Activated naive CD8-positive, alpha-beta T cell treated with anti-CD3 and anti-CD28 coated beads for 36 hours (primary cell): ENCODE data around the gene TRIM14. TPM values are rescaled to one million over a fixed set of nuclear protein-coding genes. Genes with fewer than 3 reads are reported as not detected.

Experiments used
- DNase-seq: peaks from one replicate; pipeline ENCODE4 v3.0.0; 2021
- H3K27ac Mint-ChIP-seq: one replicate; pipeline ENCODE4 v1.8.0; 2022; ENCODE audit warnings: mild to moderate bottlenecking, moderate library complexity, mixed read lengths
- H3K27me3 Mint-ChIP-seq: one replicate; pipeline ENCODE4 v1.8.0; 2022; ENCODE audit warnings: mild to moderate bottlenecking, mixed read lengths
- H3K36me3 Mint-ChIP-seq: one replicate; pipeline ENCODE4 v1.8.0; 2021; ENCODE audit warnings: mild to moderate bottlenecking, mixed read lengths
- H3K4me1 Mint-ChIP-seq: one replicate; pipeline ENCODE4 v1.8.0; 2021; ENCODE audit warnings: mixed read lengths
- H3K4me3 Mint-ChIP-seq: one replicate; pipeline ENCODE4 v1.8.0; 2022; ENCODE audit warnings: mild to moderate bottlenecking, moderate library complexity, mixed read lengths
- H3K9me3 Mint-ChIP-seq: one replicate; pipeline ENCODE4 v1.8.0; 2022; ENCODE audit warnings: mixed read lengths
- total RNA-seq, 2 experiments: library from RNA; stranded (reverse); gene quantifications; one replicate each; pipeline ENCODE4 v1.2.3, GENCODE V29; 2021

The TRIM14 gene
- total RNA-seq, 2 experiments from 2014 or later = 45.2 to 47.4 TPM

DNA sequence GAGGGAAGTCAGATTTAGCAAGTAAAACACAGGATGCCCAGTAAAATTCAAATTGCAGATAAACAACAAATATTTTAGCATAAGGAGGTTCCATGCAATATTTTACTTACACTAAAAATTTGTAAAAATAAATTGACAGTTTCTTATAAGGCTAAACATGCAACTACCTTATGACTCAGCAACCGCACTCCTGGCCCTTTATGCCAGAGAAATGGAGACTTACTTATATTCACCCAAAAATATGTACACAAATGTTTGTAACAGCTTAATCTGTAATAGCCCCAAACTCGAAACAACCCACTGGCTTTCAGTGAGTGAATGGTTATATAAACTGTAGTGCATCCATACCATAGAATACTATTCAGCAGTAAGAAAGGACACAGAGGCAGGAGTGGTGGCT lies 28.6 kb upstream of the TRIM14 start:
- Mint-ChIP-seq H3K9me3 (no peaks in the 10 kb centered on the region), H3K27me3 (no peaks in the 10 kb centered on the region), H3K36me3 (no peaks in the 10 kb centered on the region), H3K27ac (no peak overlapping the region), H3K4me3 (no peak overlapping the region), H3K4me1 (no peaks in the 10 kb centered on the region)
- no peak for DNase-seq

DNA sequence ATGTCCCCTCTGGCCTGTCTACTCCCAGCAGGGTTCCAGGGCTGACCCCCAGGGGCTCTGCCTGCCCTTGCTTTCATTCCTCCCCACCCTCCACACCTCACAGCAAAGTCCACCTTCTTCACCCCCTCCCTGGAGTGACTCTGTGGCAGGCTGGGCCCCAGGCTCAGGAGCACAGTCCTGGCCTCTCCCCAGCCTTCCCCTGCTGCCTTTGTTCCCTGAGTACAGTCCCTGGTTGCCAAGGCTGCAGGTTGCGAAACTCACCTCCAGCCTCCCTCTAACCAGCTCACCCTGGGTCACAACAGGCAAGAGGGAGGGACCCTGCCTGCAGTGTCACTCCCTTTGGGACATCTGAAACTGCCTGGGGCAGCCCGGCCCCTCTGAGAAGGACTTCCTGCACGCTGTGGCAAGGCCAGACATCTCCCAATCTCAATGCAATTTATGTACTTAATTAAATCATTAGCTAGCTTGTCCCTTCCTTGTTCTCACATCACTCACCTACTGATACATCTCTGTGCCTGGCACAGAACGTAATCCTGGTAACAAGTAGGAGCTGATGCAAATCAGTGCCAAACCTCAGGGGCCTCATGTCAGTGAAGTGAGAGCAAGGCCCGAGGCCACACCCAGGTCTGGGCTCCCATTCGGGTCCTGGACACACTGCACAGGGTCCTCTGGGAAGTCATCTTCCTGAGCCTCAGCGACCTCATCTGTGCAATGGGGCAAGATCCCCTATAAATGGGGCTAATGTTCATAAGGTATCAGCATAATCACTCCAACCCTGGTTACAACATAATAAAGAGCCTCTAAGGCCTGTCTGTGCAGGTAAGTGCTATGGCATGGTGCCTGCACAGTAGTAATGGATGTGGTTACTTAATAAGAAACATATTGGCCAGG lies 27.3 kb upstream of the TRIM14 start:
- no peak overlapping the region for H3K4me3 Mint-ChIP-seq
- no peak for DNase-seq
- no peaks in the 10 kb centered on the region for H3K9me3 Mint-ChIP-seq
- no peaks in the 10 kb centered on the region for H3K36me3 Mint-ChIP-seq
- H3K27ac Mint-ChIP-seq = no peak overlapping the region
- H3K27me3 Mint-ChIP-seq = no peaks in the 10 kb centered on the region
- no peaks in the 10 kb centered on the region for H3K4me1 Mint-ChIP-seq

DNA sequence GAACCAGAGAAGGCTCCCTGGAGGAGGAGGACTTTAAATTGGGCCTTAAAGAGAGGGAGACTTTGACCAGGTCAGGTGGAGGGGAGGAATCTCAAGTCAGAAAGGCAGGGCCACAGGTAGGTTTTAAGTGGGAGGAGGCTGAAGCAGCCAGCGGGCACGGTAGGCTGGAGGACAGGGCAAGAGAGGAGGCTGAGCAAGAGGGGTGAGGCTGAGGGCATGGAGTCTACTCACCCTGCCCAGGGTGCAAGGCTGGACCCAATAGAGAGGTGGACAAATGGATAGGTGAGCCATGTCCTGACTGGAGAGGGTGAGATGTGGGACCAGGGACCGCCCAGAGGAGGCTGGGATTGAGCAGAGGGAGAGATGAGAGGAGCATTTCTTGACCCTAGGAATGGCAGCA lies 25.6 kb upstream of the TRIM14 start:
- no peak overlapping the region for H3K27ac Mint-ChIP-seq
- no peaks in the 10 kb centered on the region for H3K4me1 Mint-ChIP-seq
- H3K4me3 Mint-ChIP-seq = no peak overlapping the region
- DNase-seq = no peak
- H3K27me3 Mint-ChIP-seq = no peaks in the 10 kb centered on the region
- no peaks in the 10 kb centered on the region for H3K36me3 Mint-ChIP-seq
- no peaks in the 10 kb centered on the region for H3K9me3 Mint-ChIP-seq

DNA sequence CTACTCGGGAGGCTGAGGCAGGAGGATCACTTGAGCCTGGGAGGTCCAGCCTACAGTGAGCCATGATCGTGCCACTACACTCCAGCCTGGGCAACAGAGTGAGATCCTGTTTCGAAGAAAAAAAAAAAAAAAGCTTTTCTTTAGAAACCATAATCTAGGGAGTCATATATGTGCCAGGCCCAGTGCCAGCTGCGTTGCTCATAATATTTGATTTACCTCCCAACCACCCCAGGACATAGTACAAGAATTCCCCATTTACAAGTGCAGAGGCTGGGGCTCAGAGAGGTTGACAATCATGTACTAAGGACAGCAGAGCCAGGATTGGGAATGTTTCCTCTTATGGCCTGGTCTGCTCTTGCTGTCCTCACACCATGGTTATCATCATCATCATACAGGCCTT lies 25.1 kb upstream of the TRIM14 start:
- Mint-ChIP-seq H3K36me3 (no peaks in the 10 kb centered on the region), H3K4me1 (no peaks in the 10 kb centered on the region), H3K27me3 (no peaks in the 10 kb centered on the region), H3K4me3 (no peak overlapping the region), H3K9me3 (no peaks in the 10 kb centered on the region), H3K27ac (no peak overlapping the region)
- DNase-seq = no peak

DNA sequence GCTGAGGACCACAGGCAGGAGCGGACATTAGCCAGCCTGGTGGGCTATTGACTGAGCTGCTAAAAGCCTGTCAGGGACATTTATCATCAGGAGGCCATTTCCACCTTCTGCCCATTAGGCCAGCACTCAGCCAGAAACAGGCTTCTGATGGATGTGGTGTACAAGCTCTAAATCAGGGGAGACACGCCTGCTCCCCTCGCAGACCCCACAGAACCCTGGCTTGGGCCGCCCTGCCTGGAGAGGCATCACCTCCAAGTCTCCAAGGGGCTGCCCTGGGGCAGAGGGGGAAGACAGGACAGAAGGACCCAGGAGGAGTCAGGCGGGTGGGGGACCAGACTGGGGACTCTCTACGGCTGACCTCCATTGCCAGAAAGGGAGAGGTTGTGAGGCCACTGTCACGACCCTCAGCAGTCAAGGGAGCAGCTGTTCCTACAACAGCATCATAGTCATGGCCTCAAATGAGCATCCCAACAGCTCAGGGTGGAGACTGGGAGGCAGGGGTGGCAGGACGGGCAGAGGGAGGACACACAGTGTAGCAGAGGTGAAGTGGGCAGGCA lies 24.0 kb upstream of the TRIM14 start:
- H3K36me3 Mint-ChIP-seq = no peaks in the 10 kb centered on the region
- no peaks in the 10 kb centered on the region for H3K9me3 Mint-ChIP-seq
- H3K4me1 Mint-ChIP-seq = no peaks in the 10 kb centered on the region

DNA sequence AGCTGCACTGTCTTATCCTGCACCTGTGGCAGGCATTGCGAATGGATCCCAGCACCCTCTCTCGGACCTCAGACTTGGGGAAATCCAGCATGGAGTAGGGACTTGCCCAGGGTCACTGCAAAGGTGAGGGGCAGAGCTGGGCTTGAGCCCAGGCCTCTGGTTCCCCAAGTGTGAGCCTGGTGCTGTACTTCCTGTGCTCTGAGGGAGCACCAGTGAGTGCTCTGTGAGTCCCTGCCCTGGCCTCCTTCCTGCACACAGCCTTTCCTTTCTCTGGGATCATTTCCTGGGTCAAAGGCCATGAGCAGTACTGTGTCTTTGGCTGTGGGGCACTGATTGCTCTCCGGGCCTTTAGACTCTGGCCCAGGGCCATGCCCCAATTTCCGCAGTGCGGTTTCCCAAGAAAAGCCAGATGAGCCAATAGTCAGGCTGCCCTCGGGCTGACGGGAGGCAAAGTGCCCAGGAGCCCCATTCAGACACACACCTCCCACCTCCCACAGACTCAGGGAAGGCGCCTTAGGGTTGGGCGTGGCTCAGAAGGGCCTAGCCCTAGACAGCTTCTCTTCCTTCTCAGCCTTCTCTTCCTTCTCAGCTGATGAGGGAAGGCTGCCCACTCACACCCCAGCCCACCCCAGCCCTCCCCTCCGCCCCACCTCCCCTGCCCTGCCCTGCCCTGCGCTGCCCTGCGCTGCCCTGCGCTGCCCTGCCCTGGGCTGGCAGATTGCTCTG lies 23.3 kb upstream of the TRIM14 start:
- H3K27me3 Mint-ChIP-seq = no peaks in the 10 kb centered on the region
- H3K4me1 Mint-ChIP-seq = no peaks in the 10 kb centered on the region
- H3K27ac Mint-ChIP-seq = no peak overlapping the region
- DNase-seq = no peak
- H3K9me3 Mint-ChIP-seq = no peaks in the 10 kb centered on the region
- H3K36me3 Mint-ChIP-seq = no peaks in the 10 kb centered on the region
- H3K4me3 Mint-ChIP-seq = no peak overlapping the region

More for the DNA sequence above, 24.0 kb upstream of the TRIM14 start:
- no peak overlapping the region for H3K4me3 Mint-ChIP-seq
- no peaks in the 10 kb centered on the region for H3K27me3 Mint-ChIP-seq
- DNase-seq = no peak
- H3K27ac Mint-ChIP-seq = no peak overlapping the region

DNA sequence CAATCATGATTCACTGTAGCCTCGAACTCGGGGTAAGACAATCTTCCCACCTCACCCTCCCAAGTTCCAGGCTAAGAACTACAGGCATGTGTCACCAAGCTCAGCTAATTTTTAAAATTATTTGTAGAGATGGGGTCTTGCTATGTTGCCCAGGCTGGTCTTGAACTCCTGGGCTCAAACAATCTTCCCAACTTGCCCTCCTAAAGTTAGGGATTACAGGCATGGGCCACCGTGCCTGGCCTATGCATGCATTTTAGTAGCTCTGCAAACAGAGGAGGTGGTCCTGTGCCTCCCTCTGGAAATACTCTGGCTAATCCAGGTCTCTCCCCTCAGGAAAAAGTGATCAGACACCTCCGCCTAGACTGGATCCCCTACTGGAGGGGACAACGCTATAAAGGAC lies 21.5 kb upstream of the TRIM14 start:
- Mint-ChIP-seq H3K27me3 (no peaks in the 10 kb centered on the region), H3K4me1 (no peaks in the 10 kb centered on the region), H3K9me3 (no peaks in the 10 kb centered on the region), H3K4me3 (no peak overlapping the region), H3K27ac (no peak overlapping the region), H3K36me3 (no peaks in the 10 kb centered on the region)
- no peak for DNase-seq

DNA sequence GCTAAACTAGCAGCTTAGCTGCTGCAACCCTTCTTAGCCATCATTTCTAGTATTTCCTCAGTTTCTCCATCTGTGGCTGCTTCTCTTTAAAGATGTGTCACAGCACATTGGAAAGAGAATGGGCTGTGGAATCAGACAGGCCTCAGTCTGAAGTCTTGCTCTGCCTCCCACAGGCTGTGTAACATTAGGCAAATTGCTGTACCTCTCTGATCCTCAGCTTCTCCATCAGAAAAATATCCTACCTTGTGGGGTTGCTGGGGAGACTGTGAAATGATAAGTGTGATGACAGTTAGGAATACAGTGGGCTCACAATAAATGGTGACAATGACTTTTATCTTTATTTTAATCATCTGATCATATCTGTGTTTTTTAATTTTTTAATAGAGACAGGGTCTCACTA lies 17.5 kb upstream of the TRIM14 start:
- no peak for DNase-seq
- no peak overlapping the region for H3K4me3 Mint-ChIP-seq
- H3K4me1 Mint-ChIP-seq = no peaks in the 10 kb centered on the region
- no peaks in the 10 kb centered on the region for H3K9me3 Mint-ChIP-seq
- H3K36me3 Mint-ChIP-seq = no peaks in the 10 kb centered on the region
- H3K27me3 Mint-ChIP-seq = no peaks in the 10 kb centered on the region
- no peak overlapping the region for H3K27ac Mint-ChIP-seq

DNA sequence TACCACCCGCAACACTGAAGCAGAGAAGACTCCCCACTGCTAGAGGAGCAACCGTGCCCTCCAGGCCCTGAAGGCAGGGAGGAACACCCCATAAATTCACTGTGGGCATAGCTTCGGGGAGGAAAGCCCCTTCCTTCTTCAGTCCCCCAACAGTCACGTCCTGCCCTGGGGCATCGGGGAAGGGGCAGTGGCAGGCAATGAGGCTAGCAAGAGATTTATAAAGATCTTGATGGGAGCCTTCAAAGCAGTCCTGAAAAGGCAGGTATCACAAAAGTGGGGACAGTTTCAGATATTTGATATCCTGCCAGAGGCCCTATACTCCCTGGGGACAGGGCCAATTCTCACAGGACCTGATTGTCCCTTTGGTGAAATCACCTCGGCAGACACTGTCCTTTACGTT lies 16.9 kb upstream of the TRIM14 start:
- Mint-ChIP-seq H3K27me3 (no peaks in the 10 kb centered on the region), H3K27ac (no peak overlapping the region), H3K36me3 (no peaks in the 10 kb centered on the region), H3K4me1 (peaks cover 1% of the 10 kb centered on the region), H3K4me3 (no peak overlapping the region), H3K9me3 (no peaks in the 10 kb centered on the region)
- no peak for DNase-seq

DNA sequence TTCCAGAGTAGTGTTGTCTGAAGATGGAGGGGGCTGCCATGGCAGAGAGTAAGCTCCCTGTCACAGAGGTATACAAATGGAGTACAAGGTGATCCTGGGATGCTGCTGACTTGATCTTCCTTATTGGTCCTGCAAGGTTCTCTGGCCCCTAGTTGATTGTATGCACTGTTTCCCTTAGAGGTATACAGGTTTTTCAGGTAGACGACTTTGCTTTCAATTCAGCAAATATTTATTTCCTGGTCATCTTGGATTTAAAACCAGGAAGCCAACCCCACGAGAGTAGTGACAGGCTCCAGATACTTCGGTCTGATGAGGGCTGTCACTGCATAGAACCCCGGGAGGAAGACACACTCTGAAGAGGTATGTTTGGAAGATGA lies 16.5 kb upstream of the TRIM14 start:
- H3K27me3 Mint-ChIP-seq = no peaks in the 10 kb centered on the region
- no peaks in the 10 kb centered on the region for H3K36me3 Mint-ChIP-seq
- DNase-seq = no peak
- no peak overlapping the region for H3K27ac Mint-ChIP-seq
- H3K4me1 Mint-ChIP-seq = peaks cover 2% of the 10 kb centered on the region
- H3K4me3 Mint-ChIP-seq = no peak overlapping the region
- H3K9me3 Mint-ChIP-seq = no peaks in the 10 kb centered on the region

DNA sequence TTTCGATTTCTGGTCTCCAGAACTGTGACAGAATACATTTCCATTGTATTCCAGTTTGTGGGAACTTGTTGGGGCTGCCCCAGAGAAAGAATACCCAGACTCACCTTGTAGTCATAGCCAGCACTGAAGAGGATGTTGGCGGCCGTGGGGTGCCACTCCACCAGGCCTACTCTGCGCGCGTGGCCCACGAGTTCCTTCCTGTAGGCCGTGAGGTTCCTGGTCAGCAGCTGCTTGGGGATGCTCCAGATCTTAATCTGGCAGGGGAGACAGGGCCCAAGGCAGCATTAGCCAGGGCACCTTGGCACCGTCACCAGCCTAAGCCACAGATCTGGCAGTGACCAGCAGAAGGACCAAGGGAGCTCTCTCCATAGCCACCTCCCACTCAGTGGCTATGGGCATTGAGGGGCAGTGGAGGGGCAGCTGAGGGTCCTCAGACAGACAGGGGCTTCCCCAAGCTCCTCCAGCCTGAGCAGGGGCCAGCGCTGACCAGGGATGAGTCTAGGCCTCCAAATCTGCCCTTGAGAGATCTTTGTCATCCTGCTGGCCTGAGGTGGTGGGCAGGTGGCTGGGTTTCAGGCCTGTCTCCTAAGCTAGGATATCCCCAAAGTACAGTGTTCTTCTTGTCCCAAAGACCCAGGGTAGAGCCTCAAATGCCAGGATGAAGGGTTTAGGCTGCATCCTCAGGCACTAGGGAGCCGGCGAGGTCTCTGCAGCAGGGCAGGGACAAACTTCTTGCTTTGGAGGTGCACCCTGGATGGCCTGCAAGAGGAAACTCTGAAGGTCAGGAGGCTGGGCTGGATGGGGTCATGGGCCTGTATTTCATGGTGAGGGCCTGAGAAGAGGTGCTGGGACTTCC lies 15.9 kb upstream of the TRIM14 start:
- Mint-ChIP-seq H3K36me3 (no peaks in the 10 kb centered on the region), H3K27me3 (no peaks in the 10 kb centered on the region), H3K4me3 (no peak overlapping the region), H3K4me1 (peaks cover 2% of the 10 kb centered on the region), H3K27ac (no peak overlapping the region), H3K9me3 (no peaks in the 10 kb centered on the region)
- no peak for DNase-seq

DNA sequence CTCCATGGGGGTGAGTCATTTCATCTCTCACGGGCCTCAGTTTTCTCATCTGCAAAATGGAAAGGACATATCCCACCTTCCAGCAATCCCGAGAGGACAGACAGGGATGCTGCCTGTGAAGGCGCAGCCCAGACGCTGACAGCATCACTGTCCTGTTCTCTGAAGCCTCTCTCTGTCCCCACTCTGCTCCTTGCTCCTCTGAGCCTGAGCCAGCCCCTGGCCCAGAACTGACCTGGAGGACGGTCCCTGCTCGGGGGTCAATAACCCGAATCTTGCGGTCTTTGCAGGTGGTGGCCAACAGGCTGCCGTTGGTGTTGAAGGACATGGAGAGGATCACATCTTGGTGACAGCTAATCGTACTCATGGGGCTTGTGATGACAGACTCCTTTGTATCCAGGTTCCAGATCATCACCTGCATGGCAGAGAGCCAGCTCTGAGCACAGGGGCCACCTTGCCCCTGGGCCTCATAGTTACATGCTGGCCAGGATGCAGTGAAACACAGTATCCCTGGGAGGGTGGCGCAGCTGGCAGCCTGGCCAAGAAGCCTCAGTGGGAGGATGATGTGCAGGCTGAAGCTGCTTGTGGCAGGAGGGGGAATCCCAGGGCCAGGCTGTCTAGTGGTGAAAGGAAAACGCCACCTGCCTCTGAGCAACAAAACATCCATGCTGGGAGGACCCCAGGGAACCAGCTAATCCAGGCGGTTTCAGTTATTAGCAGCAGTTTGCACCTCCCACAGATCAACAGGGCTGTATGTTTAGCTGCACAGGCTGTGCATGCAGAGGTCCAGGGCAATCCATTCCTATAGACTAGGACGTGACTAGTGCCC lies 14.0 kb upstream of the TRIM14 start:
- no peak for DNase-seq
- Mint-ChIP-seq H3K36me3 (no peaks in the 10 kb centered on the region), H3K27me3 (no peaks in the 10 kb centered on the region), H3K9me3 (no peaks in the 10 kb centered on the region), H3K4me1 (peaks cover 2% of the 10 kb centered on the region), H3K27ac (no peak overlapping the region), H3K4me3 (no peak overlapping the region)

DNA sequence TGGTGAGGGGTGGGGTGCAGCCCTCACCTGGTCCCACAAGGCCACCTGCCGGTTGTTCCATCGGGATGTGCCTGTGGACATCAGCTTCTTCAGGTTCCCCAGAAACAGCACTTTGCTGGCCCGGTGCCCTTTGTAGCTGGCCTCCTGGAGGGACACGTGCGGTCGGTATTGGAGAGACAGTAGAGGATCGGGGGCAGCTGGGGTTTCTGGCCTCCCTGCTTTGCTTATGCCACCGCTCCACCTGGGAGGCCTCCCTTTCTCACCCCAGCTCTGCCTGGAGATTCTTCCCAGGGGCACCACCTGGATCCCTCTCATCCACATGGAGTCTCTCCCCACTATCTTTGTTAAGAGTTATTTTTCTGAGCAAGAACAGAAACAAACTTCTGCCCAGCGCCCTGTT lies 13.1 kb upstream of the TRIM14 start:
- Mint-ChIP-seq H3K27ac (no peak overlapping the region), H3K9me3 (no peaks in the 10 kb centered on the region)

DNA sequence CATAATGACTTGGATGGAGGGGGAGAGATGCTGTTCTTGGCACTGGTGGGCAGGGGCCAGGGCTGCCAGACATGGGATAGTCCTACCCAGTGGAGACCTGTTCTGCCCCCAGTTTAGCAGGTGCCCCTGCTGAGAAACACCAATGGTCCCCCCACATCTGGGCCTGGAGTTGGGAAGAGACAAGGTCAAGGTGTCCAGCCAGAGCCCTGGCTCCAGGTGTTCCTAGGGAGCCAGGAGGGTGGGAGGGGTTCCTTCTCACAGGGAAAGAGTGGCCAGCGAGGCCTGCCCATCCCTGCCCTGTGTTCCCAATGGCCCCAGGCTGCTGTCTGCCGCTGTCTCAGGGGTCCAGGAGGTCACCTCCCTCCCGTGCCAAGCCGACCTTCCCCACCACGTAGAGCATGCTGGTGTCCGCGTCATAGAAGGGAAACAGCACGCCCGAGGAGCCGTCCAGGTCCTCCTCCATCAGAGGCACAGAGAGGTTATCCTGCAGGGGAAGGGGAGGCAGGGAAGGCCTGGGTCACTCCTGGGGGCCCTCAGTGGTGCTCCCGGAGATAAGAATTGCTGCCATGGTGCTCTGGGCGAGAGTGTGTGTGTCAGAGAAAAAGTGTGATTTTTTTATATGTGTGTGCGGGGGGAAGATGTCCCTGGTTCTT lies 11.7 kb upstream of the TRIM14 start:
- DNase-seq = no peak
- no peak overlapping the region for H3K27ac Mint-ChIP-seq
- peaks cover 2% of the 10 kb centered on the region for H3K4me1 Mint-ChIP-seq
- peaks cover 3% of the 10 kb centered on the region for H3K36me3 Mint-ChIP-seq
- no peaks in the 10 kb centered on the region for H3K27me3 Mint-ChIP-seq
- H3K4me3 Mint-ChIP-seq = no peak overlapping the region
- H3K9me3 Mint-ChIP-seq = no peaks in the 10 kb centered on the region

More for the DNA sequence above, 13.1 kb upstream of the TRIM14 start:
- no peaks in the 10 kb centered on the region for H3K36me3 Mint-ChIP-seq
- no peak for DNase-seq
- H3K27me3 Mint-ChIP-seq = no peaks in the 10 kb centered on the region
- peaks cover 2% of the 10 kb centered on the region for H3K4me1 Mint-ChIP-seq
- H3K4me3 Mint-ChIP-seq = no peak overlapping the region
